Measurements from ENCODE around the gene KAZN.

DNA sequence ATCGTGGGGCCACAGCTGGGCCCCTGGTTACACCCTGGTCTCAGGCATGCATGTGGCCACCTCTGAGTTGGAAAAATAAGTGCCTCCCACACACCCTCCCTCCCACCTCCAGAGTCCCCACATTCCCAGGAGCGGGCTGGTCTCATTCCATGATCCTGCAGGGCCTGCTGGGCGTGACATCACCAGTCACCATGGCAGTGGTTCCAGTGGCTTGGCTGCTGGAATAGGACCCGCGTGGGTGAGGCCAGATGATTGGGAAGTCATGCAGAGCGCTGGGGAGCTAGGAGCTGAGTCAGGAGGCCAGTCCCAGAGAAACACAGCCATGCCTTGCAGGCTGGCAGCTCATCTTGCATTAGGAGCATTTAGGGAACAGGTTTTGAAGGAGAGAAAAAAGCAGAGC is 429.6 kb downstream of the KAZN start:
- TF ChIP-seq CTCF (IDR thresholded peaks at IDR 0.05; ENCODE audit: low read depth, low read length, poor library complexity, severe bottlenecking) (no peak), EZH2phosphoT487 (IDR thresholded peaks at IDR 0.05; ENCODE audit: borderline replicate concordance, low read length) (no peak)
